ENCODE data around the gene PTPRN2.
"Not testable (repeated sequence)": the region's sequence is repeated elsewhere in the genome, so short reads cannot be mapped to it uniquely, and the experiment has no call there.

The PTPRN2 gene

DNA sequence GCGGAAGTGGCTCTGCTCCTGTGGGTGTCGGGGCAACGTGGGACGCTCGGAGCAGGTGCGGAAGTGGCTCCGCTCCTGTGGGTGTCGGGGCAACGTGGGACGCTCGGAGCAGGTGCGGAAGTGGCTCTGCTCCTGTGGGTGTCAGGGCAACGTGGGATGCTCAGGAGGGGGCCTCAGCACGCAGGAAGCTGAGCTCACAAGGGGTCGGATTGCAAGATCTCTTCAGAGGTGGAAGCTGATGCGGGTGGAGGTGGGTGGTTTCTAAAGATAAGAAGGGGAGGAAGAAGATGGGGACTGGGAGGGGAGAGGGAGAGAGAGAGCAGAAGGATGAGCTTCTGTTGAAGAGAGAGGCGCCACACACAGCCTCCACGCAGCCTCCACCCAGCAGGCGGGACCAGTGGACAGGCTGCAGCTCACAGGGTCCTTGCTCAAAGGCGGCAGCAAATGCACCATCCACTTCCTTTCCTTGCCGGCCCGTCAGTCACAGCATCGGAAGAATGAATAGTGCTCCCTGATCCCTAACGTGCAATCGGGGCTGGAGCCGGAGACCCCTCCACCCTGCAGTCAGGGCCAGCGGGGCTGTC, 78.7 kb downstream of the PTPRN2 start:
- DNase-seq, result no peak

GRCh38 chr7:158508321-158508720, 79.3 kb downstream of the PTPRN2 start:
- not testable (repeated sequence) for DNase-seq

- no peak for DNase-seq
Measured at GRCh38 chr7:158507917-158508316, 79.7 kb downstream of the PTPRN2 start.

- not testable (repeated sequence) for DNase-seq
Measured at GRCh38 chr7:158507175-158507574, 80.4 kb downstream of the PTPRN2 start.

- no peak for DNase-seq
Measured at GRCh38 chr7:158506626-158507025, 81.0 kb downstream of the PTPRN2 start.

GRCh38 chr7:158505683-158506082, 81.9 kb downstream of the PTPRN2 start:
- DNase-seq, result no peak

GRCh38 chr7:158502068-158502750, 85.4 kb downstream of the PTPRN2 start:
- DNase-seq, result no peak

DNA sequence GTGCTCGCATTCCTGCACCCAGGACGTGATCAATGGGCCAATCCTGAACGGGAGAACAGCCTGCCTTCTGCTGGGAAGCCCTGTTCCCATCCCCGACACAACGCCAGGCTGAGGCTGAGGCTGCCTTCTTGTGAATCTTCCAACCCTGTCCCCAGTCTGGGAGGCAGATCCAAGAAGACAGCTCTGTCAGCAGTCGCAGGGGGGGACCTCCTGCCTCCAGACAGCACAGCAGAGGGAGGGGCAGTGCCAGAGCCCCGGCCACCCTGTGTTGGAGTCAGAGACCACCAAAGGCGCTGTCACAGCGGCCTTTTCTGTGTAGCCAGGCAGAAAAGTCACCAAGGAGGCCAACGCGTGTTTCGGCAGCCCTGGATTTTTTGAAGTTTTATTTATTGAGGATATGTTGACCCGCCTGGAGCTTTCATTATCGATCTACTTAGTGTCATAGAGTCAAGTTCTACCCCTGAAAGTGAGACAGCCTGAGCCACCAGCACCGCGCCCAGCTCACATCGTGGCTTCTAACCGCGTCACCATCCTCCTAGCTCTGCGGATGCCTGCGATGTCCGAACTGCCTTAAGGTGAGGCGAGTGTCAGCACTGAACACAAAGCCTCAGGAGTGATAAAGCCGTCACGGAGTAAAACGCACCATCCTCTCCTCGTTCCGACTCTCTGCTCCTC, 86.1 kb downstream of the PTPRN2 start:
- DNase-seq, result no peak

DNA sequence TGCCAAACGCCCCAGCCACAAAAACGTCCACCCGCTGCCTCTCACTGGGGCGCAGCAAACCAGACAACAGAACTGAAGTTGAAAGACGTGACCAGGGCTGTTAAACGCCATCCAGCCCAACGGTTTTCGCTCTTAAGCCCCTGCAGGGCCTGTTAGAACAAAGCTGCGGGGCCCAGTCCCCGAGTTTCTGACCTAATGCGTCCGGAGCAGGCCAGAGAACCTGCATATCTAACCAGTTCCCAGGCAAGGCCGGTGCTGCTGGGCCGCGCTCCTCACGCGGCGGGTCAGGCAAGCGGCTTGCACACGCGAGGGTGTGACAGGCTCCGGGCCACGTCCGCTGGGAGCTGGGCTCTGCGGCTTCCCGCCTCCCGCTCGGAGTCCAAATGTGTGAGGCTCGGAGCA, 87.0 kb downstream of the PTPRN2 start:
- no peak for DNase-seq

DNA sequence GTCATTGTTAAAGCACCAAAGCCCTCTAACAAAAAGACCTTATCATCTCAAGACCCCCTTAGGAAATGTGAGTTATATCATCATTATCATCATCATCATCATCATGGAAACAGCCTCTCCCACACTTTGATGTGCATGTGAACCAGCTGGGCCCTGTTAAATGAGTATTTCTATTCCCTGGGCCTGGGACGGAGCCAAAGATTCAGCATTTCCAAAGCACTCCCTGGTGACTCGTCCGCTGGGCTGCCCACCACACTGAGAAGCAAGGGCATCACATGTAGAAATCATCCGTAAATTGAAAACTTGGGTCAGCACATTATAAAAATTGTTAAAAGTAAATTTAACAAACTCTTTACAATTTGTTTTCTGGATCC, 88.6 kb downstream of the PTPRN2 start:
- no peak for DNase-seq

DNA sequence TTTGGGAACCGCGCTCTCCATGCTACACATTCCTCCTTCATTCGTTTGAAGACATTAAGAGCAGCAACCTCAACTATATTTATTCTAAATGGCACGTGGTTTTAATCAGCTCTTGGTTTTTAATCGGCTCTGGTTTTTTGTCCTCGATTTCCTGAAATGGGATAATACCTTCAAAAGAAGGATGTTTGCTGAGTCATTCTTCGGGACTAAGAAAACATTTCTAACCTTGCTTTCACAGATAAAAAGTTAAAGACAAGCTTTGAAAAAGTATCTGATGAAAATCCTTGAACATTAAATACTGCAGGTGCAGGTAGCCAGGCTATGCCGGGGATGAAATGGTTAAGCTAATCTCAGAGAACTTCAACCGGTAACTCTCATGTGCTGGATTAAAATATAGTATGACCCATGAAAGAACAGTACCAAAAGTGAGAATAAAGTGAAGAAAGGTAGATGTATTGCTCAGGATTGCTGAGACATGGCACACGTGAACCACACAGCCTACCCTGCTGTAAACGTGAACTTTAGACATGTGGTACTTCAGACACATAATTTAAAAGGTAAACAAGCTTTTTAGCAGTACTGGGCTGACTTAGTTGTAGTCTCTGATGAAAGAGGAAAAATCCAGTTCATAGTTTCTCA, 89.1 kb downstream of the PTPRN2 start:
- no peak for DNase-seq

DNA sequence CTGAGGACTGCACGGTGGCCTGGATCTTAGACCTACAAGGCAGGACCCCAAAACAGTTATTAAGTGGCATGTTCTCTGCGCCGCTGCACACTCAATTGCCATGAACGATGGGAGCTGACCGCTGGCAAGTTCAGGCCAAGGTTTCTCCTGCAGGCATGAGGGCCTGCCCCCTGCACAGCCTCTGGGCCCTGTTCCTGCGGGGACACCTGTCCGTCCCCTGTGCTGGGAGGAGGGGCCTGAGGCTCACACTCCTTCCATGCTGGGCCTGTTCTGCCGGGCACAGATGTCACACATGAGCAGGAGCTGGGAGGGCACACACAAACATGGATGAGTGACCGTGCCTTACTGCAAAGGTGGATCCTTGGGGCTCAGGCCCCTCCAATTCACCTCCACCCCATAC, 90.0 kb downstream of the PTPRN2 start:
- DNase-seq, result no peak

- DNase-seq, result peak; percentile 42
Measured at GRCh38 chr7:158495786-158496185, 91.8 kb downstream of the PTPRN2 start.

- peak; percentile 37 for DNase-seq
Measured at GRCh38 chr7:158495216-158495615, 92.4 kb downstream of the PTPRN2 start.

- no peak for DNase-seq
Measured at GRCh38 chr7:158494643-158495042, 93.0 kb downstream of the PTPRN2 start.

GRCh38 chr7:158494162-158494586, 93.4 kb downstream of the PTPRN2 start:
- DNase-seq, result no peak

DNA sequence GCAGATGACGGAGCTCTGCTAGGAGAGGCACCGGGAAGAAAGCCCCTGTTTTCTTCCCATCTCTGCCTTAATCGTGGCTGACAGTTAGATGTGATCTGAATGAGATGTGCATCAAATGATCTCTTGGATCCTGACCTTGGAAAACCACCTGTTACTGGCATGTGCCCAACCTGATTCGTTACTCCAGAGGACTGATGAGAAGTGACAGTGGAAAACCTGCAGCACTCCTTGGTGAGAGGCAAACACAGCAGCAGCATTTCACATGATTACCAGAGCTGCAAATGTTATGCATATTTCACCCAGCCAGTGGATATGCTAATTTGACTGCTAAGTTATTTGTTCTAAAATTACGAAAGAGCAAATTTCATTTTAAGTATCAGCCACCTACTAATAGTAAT, 95.3 kb downstream of the PTPRN2 start:
- DNase-seq, result no peak

GRCh38 chr7:158491094-158491493, 96.5 kb downstream of the PTPRN2 start:
- no peak for DNase-seq

DNA sequence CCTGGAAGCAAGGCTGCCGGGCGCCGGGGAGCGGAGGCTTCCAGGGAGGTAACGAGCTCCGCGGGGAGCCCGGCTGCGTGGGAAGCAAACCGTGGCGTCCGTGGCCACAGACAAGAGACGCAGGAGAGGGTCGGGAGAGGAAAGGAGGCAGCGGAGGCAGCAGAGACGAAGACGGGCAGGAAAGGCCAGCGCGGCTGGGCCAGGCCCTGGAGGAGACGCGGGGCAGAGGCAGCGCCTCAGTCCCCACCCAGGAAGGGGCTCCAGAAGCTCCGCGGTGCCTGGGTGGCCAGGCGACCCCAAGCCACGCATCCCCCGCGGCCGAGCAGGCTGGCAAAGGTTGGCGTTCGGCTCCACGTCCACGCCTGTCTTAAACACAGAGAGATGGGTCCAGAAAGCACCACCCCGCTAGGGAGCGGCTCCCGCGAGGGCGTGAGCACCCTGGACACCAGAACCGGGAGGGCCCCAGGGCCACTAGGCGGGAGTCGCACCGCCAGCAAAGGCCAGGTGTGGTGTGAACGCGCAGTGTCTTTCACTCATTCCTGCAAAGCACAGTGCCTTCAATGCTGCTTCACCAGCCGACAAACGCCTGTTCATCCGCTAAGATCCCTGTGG, 97.3 kb downstream of the PTPRN2 start:
- no peak for DNase-seq

GRCh38 chr7:158489462-158490155, 98.0 kb downstream of the PTPRN2 start:
- DNase-seq, result no peak

DNA sequence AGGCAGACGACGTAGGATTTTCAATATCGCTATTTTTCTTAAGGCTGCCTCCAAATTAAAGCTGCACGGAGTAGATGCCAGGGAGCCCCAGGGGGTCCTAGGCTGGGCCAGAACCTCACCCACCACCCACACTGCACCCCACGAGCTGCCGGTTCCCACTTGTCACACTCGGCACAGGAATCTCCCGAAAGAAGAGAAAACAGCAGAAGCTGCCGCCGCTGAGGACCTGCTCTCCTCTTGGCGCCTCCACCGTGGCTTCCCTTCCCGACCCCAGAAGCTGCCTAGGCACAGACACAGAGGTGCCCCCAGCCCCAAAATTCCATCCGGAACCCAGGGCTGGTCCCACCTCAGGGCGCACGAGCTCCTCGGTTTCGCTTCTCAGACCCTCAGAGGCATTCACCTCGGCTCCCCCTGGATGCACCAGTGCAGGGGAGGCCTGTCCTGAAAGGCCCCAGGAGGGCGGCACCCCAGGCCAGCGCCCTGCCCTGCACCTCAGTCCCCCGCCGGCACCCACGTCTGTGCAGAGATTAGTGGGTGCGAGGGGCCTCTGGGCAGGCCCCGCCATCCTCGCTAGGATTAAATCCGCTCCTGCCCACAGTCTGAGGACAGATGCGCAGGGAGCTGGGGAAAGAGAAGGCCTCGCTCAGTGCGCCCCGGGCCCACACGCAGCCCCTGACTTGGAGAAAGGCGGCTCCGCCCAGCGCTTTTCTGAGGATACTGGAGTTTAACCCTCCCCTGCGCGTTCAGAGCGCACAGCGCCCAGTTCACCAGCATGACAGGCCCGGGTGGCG, 99.2 kb downstream of the PTPRN2 start:
- DNase-seq, result no peak

DNA sequence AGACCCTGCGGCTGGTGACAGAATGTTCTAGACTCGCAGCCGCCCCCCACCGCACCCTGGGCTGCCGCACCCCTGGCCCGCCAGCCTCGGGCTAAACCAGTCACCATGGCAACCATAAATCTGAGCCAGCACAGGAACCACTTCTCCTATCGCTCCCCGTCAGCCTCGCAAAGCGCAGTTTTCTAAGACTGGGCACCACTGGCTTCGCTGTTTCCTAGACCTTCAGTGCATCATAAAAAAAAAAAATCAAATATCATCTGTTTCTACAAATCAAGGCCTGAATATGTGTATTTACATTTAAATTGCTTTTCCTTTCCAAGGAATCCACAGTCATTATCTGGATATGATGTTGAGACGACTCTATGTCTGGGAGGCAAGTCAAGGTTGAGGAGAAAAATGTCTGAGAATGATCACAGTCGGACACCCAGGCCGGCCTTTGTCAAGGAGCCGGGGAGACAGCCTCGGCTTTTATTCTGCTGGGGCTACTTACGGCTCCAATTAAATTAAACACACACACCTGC, 99.9 kb downstream of the PTPRN2 start:
- DNase-seq, result peak; percentile 71
